Medulla oblongata (tissue), 1 donor: Measurements from ENCODE around the gene ZNF277.

Source experiments
- DNase-seq: peaks from one replicate; pipeline ENCODE4 v3.0.0-alpha.2; 2015; ENCODE audit errors: extremely low spot score

Gene ZNF277

GRCh38 chr7:112391841-112392286 is 185.4 kb downstream of the ZNF277 start:
- peak; percentile 20 for DNase-seq
